Hindlimb muscle (tissue), 1 donor: ENCODE data around the gene ACSBG1. TPM values are rescaled to one million over a fixed set of nuclear protein-coding genes. Genes with fewer than 3 reads are reported as not detected.

ENCODE experiments used
- DNase-seq: peaks from one replicate; pipeline ENCODE4 v3.0.0-alpha.2; 2013
- polyA plus RNA-seq: library from polyadenylated mRNA; unstranded; fragments of 120-200 nt; gene quantifications from one replicate; pipeline ENCODE4 v1.2.1, GENCODE V29; 2013; ENCODE audit not compliant: insufficient read length

Gene ACSBG1
- polyA plus RNA-seq, 1 donor: 0.44 TPM

DNA sequence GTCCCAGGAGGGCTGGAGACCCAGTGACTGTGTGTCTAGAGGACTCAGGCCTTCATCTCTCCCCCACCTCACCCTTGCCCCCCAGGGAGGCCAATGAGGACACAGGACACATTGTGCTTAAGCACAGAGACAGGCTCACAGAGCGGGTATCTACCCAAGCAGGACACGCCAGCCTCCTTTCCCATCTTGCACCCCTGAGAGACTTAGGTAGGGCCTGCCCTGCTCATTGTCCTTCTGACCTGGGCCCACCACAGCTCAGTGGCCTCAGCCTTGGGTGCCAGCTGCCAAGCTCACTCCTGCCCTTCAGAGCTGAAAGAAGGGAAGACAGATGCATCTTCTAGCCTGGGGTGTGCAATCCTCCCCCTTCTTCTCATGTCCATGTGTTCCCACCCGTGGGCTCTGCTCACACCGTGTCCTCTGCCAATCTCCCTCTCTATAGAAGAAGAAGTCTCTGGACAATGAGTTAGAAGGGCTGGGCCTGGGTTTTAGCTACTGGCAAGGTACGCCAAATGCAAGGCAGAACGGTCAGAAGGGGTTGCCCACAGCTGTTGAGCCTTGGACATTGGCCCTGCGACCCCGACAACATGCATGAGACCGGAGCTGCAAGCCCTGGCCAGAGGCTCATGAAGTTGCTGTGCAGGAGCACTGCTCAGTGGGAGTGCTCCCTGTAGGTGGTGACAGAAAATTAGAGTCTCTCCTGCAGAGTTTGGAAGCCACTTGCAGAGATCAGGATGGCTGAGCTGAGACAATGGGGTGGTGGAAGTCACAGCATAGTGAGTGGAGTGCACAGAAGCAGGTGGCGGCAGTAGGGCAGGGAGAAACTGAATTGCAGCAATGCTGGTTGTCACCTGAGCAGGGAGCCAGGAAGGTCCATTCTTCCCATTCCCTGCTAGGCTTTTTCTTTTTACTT is 32.8 kb downstream of the ACSBG1 start:
- DNase-seq: no peak

- no peak for DNase-seq
Observed at GRCh38 chr15:78200276-78200930, 34.0 kb downstream of the ACSBG1 start.

DNA sequence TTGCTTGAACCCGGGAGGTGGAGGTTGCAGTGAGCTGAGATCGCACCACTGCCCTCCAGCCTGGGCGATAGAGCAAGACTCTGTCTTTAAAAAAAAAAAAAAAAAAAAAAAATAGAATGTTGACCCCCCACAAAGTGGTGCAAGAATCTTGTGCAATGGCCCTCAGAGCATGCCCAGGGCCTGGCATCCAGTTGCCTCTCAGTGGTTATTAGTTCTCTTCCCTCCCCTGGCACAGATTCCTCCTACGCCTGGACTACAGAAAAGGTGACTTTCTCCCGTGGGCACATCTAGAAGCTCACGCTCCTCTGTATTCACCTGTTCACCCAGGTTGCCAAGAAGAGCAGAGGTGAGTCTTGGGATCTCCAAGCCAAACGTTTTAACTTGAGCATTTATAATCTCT is 36.7 kb downstream of the ACSBG1 start:
- DNase-seq: no peak

GRCh38 chr15:78195735-78196201 is 38.6 kb downstream of the ACSBG1 start:
- DNase-seq: no peak

DNA sequence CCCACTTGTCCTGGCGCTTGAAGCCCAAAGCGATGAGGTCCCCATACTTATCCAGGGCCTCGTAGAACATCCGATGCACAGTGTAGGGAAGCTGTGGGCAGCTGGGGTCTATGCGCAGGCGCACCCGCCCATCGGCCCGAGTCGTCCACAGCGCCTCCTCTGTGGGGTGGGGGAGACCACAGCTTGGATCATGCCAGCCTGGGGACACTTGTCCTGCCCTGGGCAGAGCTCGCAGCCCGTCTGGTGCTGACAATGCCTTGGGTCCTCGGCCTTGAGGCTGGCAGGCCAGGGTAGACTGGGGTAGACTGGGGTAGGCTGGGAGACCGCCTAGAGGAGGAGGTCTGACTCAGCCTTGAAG is 39.8 kb downstream of the ACSBG1 start:
- no peak for DNase-seq

DNA sequence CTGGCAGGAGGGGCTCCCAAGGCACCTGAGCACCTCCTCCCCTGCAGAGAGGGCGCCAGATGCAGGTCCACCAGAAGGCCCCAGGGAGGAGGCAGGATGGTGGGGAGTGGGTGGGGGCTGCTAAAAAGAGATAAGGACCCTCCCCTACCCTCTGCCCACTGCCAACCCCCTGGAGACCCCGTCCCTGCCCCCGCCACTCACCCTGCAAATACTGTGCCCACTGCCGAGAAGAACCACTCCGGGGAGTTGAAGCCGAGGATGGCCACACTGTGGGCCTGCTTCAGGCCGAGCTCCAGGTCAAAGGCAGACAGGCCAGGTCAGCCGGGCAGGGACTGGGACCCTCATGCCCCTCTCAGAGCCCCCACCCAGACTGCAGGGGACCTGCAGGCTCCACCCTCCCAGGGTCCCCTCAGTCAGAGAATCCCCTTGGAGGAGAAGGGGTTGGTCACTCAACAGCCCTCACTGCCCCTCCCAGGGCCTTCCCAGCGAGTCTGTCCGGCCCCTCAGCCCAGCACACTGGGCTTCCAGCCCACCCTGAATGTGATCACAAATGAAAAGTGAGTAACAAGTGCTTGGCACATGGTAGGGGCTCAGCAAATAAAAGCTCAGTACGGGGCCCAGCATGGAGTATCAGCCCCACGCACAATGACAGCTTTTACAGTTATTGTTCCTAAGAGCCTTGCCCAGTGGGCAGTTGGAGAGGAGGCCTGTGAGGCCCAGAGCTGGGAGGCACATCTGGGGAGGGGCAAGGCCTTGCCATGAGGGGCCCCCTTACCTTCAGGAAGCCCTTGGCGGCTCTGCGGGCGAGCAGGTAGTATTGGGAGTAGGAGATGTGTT is 40.4 kb downstream of the ACSBG1 start:
- DNase-seq: no peak

DNA sequence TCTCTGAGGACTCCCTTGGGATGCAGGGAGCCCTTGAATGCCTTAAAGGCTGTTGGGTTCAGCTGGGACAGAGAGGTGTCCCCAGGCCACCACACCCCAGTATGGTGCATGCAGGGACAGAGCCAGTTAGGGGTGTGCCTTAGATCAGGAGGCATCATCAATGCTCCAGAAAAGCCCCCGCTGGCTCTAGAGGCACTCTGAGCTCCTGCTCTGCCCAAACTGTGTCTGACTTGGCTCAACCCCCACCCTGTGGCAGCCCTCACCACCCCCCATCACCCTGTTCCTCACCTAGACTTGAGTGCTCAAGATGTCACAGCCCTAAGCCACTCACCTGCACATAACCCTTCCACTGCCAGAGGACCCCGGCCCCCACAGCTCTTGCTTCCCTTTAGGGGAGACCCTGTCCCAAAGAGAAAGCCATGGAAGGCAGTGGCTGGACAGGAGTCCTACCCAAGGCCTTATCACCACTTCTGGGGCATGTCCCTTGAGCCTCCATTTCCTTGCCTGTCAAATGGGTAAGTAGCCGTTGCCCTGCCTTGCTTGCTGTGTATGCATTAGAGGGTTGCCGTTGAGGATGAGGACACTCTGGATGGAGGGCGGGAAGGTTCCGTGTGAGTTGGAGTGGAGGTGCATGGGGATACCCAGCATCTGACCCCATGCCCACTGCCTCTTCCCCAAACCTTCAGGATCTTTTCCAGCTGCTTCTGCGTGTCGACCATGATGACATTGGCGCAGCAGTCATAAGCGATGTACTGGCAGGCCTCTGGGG is 41.4 kb downstream of the ACSBG1 start:
- no peak for DNase-seq

GRCh38 chr15:78182821-78183220 is 51.5 kb downstream of the ACSBG1 start:
- DNase-seq: no peak

- no peak for DNase-seq
Observed at GRCh38 chr15:78182336-78182700, 52.0 kb downstream of the ACSBG1 start.

DNA sequence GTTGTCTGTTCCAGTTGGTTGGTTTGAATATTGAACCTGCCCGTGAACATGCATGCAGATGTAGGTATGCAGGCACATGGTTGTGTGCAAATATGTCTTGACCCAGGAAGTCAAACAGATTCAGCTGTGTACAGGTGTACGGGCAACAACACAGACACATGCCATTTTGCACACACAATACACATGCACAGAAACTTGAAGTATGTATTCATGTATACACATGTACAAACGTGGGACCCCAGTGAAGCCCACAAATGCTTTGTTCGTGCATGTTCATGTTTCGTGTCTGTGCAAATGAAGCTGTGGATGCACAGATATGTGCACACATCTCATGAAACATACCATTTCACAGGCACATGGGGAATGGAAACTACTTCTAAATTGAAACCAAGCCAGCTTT is 54.5 kb downstream of the ACSBG1 start:
- no peak for DNase-seq

DNA sequence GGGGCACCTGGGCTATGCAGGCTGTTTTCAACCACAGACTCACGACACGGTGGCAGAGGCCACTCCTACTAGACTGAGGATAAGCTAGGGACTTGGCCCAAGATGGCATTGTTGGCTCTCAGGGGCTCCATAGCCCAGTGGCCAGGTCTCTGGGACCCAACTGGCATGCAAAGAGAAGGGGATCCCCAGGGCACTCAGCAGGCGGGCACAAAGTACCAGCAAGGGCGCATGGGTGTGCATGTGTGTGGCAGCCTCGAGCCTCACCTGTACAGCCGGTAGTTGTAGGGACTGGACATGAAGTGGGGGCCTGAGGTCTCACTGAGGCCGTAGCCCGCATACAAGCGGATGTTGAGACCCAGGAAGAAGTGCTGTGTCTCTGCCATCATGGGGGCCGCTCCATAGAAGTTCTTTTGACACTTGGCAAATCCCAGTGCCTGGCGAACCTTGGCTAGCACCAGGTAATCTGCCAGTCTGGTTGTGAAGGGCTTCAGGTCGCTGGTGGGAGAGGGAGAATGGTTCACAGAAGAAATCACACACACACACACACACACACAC is 55.0 kb downstream of the ACSBG1 start:
- DNase-seq: no peak

GRCh38 chr15:78178064-78178463 is 56.3 kb downstream of the ACSBG1 start:
- DNase-seq: no peak

GRCh38 chr15:78177447-78177873 is 56.9 kb downstream of the ACSBG1 start:
- DNase-seq: no peak

GRCh38 chr15:78175330-78175729 is 59.0 kb downstream of the ACSBG1 start:
- no peak for DNase-seq

DNA sequence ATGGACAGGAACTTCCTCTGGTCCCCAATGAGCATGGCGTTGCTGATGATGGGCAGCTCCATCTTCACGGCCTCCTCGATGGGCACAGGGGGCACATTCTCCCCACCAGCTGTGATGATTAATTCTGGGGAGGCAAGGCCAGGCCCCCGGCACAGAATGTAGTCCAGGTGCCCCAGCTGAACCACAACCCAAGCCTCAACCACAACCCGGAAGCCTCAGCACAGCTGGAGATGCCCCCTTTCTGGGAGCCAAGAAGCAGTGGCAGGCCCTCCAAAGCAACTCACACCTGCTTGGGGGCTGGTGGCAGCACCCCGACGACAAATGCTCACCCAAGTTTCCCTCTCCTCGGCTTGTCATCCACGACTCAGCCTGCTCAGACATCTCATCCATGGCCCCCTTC is 60.0 kb downstream of the ACSBG1 start:
- no peak for DNase-seq

DNA sequence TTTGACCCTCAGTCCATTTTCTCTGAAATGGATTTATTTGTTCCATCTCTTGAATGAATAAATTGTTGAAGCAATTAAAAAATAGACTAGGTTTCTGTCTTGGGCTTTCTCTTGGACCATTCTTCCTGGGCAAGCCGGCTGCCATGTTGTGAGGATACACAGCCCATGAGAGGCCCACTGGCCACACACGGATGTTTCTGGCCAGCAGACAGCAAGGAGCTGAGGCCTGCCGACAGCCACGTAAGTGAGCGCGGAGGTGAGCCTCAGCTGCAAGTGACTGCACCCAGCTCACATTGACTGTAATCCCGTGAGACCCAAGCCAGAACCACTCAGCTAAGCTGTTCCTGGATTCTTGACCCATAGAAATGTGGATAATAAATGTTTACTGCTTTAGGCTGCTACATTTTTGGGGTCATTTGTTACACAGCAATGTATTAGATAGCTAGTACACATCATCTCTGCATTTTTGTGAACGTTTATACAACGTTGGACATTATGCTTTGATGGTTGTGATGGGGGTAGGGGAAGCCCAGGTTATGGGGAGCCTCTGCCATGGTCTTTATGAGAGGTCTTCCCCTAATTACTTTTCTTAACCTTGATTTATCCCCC is 62.4 kb downstream of the ACSBG1 start:
- DNase-seq: no peak

- DNase-seq: no peak
Observed at GRCh38 chr15:78170848-78171773, 63.3 kb downstream of the ACSBG1 start.

- DNase-seq: no peak
Observed at GRCh38 chr15:78168608-78169007, 65.8 kb downstream of the ACSBG1 start.

GRCh38 chr15:78167227-78167888 is 67.0 kb downstream of the ACSBG1 start:
- no peak for DNase-seq

GRCh38 chr15:78164010-78164409 is 70.4 kb downstream of the ACSBG1 start:
- DNase-seq: no peak
